ENCODE results near the gene SF3B2.

Gene SF3B2

GRCh38 chr11:66104057-66104638 lies 52.0 kb downstream of the SF3B2 start:
- no peak for ATAC-seq
- TF ChIP-seq POU6F1 (CRISPR knock-in tag; IDR thresholded peaks at IDR 0.05; ENCODE audit: borderline replicate concordance, low read depth), result no peak
- no peak for TF ChIP-seq GLIS3 (CRISPR knock-in tag; IDR thresholded peaks at IDR 0.05)
- TF ChIP-seq TOX (CRISPR knock-in tag; IDR thresholded peaks at IDR 0.05; ENCODE audit: borderline replicate concordance), result no peak
- no peak for TF ChIP-seq ZC3H10 (CRISPR knock-in tag; IDR thresholded peaks at IDR 0.05)
- TF ChIP-seq ZNF8 (CRISPR knock-in tag; IDR thresholded peaks at IDR 0.05), result no peak

GRCh38 chr11:66106786-66107599 lies 54.8 kb downstream of the SF3B2 start:
- TF ChIP-seq TSHZ2 (CRISPR knock-in tag; IDR thresholded peaks at IDR 0.05), result no peak
- no peak for TF ChIP-seq ZNF70 (CRISPR knock-in tag; IDR thresholded peaks at IDR 0.05)
- TF ChIP-seq ESRRG (CRISPR knock-in tag; IDR thresholded peaks at IDR 0.05), result no peak
- no peak for TF ChIP-seq TOX (CRISPR knock-in tag; IDR thresholded peaks at IDR 0.05; ENCODE audit: borderline replicate concordance)
- TF ChIP-seq OSR1 (CRISPR knock-in tag; IDR thresholded peaks at IDR 0.05), result no peak
- no peak for TF ChIP-seq BACH2 (CRISPR knock-in tag; IDR thresholded peaks at IDR 0.05; ENCODE audit: borderline replicate concordance)
- no peak for TF ChIP-seq ZFP3 (CRISPR knock-in tag; IDR thresholded peaks at IDR 0.05)
- no peak for TF ChIP-seq POU6F1 (CRISPR knock-in tag; IDR thresholded peaks at IDR 0.05; ENCODE audit: borderline replicate concordance, low read depth)
- no peak for TF ChIP-seq CSRNP3 (CRISPR knock-in tag; IDR thresholded peaks at IDR 0.05)
- TF ChIP-seq GLIS3 (CRISPR knock-in tag; IDR thresholded peaks at IDR 0.05), result no peak
- ATAC-seq, result no peak

GRCh38 chr11:66107600-66108510 lies 55.7 kb downstream of the SF3B2 start:
- no peak for ATAC-seq
- TF ChIP-seq RARB (CRISPR knock-in tag; IDR thresholded peaks at IDR 0.05) (no peak), CSRNP3 (CRISPR knock-in tag; IDR thresholded peaks at IDR 0.05) (no peak), ARNTL (CRISPR knock-in tag; IDR thresholded peaks at IDR 0.05; ENCODE audit: borderline replicate concordance, low read depth) (no peak), TOX (CRISPR knock-in tag; IDR thresholded peaks at IDR 0.05; ENCODE audit: borderline replicate concordance) (no peak), TSHZ2 (CRISPR knock-in tag; IDR thresholded peaks at IDR 0.05) (no peak), ZFP30 (CRISPR knock-in tag; IDR thresholded peaks at IDR 0.05) (no peak), GLIS3 (CRISPR knock-in tag; IDR thresholded peaks at IDR 0.05) (no peak), PPARA (CRISPR knock-in tag; IDR thresholded peaks at IDR 0.05; ENCODE audit: borderline replicate concordance) (no peak), ZNF565 (CRISPR knock-in tag; conservative IDR thresholded peaks at IDR 0.05; ENCODE audit: low read depth) (no peak), TCF4 (CRISPR knock-in tag; IDR thresholded peaks at IDR 0.05; ENCODE audit: borderline replicate concordance) (no peak), ZNF70 (CRISPR knock-in tag; IDR thresholded peaks at IDR 0.05) (no peak), CREB5 (CRISPR knock-in tag; IDR thresholded peaks at IDR 0.05; ENCODE audit: low read depth) (no peak), ZNF8 (CRISPR knock-in tag; IDR thresholded peaks at IDR 0.05) (no peak), ZC3H10 (CRISPR knock-in tag; IDR thresholded peaks at IDR 0.05) (no peak), ZFP3 (CRISPR knock-in tag; IDR thresholded peaks at IDR 0.05) (no peak), ESRRG (CRISPR knock-in tag; IDR thresholded peaks at IDR 0.05) (no peak), CSDC2 (CRISPR knock-in tag; IDR thresholded peaks at IDR 0.05) (no peak)
